Right lobe of liver (tissue), 6 donors: Measurements from ENCODE around the gene HS3ST3B1. TPM values are rescaled to one million over a fixed set of nuclear protein-coding genes. Genes with fewer than 3 reads are reported as not detected.

Experiments used
- ATAC-seq, 4 donors: fragments of 200-7000 bp; cut with Tn5 transposase; one replicate each; pipeline ENCODE4 v1.9.1; 2020; ENCODE audit warnings: mild to moderate bottlenecking in 4 of 4, moderate library complexity in 4 of 4
- DNase-seq, 3 donors: peaks; one replicate each; pipeline ENCODE4 v3.0.0-alpha.2; 2020
- H3K27ac ChIP-seq, 3 donors: fragments of 200-600 bp; one replicate each; pipeline ENCODE4 v1.8.0; 2022
- H3K27me3 ChIP-seq, 2 donors: fragments of 200-600 bp; one replicate each; pipeline ENCODE4 v1.8.0; 2022
- H3K36me3 ChIP-seq, 4 donors: fragments of 200-600 bp; sonication (generic) in 1 of 4; one replicate each; pipeline versions ENCODE4 v1.5.1 to v1.8.0; 2017 to 2022; ENCODE audit warnings: control low read depth in 1 of 4
- H3K4me1 ChIP-seq, 4 donors: fragments of 200-600 bp; sonication (generic) in 1 of 4; one replicate each; pipeline versions ENCODE4 v1.5.1 to v1.8.0; 2017 to 2022; ENCODE audit warnings: control low read depth in 1 of 4
- H3K4me3 ChIP-seq, 3 donors: fragments of 200-600 bp; one replicate each; pipeline ENCODE4 v1.8.0; 2022
- H3K9me3 ChIP-seq, 4 donors: fragments of 200-600 bp; sonication (generic) in 1 of 4; one replicate each; pipeline versions ENCODE4 v1.5.1 to v1.8.0; 2017 to 2022; ENCODE audit warnings: control low read depth in 1 of 4
- CTCF ChIP-seq, 4 donors: fragments of 200-600 bp in 3 of 4; fragments of 450-650 bp in 1 of 4; IDR thresholded peaks; one replicate each; pipeline versions ENCODE4 v1.5.1 to v1.8.0; 2016 to 2022; ENCODE audit warnings: antibody characterized with exemption in 4 of 4, mild to moderate bottlenecking in 2 of 4
- POLR2A ChIP-seq: fragments of 450-650 bp; IDR thresholded peaks from one replicate; pipeline ENCODE4 v1.6.1; 2017; ENCODE audit warnings: antibody characterized with exemption, mild to moderate bottlenecking
- WGBS: methylation state at CpG from one replicate; pipeline ENCODE4 v1.1.6; 2018; ENCODE audit warnings: low coverage, low lambda C conversion rate; ENCODE audit not compliant: insufficient coverage; ENCODE audit errors: missing lambda C conversion rate; 5-methylcytosine and 5-hydroxymethylcytosine counted together
- intact Hi-C, 2 donors: fragments of 100-400 bp; cut with DNase I; formaldehyde crosslinking; loops; one replicate each; pipeline versions ENCODE4 v1.11.2 to v1.14.1; 2022
- total RNA-seq, 6 experiments: library from RNA; depleted of rRNA in 2 of 6; stranded (reverse); fragments of >200 nt in 2 of 6; fragmentation: NEBNext Ultra II Directional in 3 of 6; extraction: Animal tissue kit (Norgen Biotek cat#: 25700) in 3 of 6; gene quantifications; one replicate each; pipeline versions ENCODE4 v1.1.0 to v1.2.4, GENCODE V29; 2016 to 2023
- donor health status: DM: no; HTN: yes; CAD: no.
- donor health status: DM: no; HTN: no; CAD: no.
- donor health status: DM: no; HTN: no; CAD: no.
- donor health status: DM: no; HTN: yes; CAD: no.
- donor health status: DM: no; HTN: yes; CAD: no.

HS3ST3B1 gene
- total RNA-seq, 6 experiments from 2014 or later = 22.5 to 36.6 (median 28.2) TPM

GRCh38 chr17:14289162-14289561 lies 11.7 kb upstream of the HS3ST3B1 start:
- DNase-seq = no peak
- Histone ChIP-seq H3K27ac (no peak overlapping the region), H3K9me3 (no peaks in the 10 kb centered on the region), H3K27me3 (no peaks in the 10 kb centered on the region), H3K4me1 (no peaks in the 10 kb centered on the region), H3K4me3 (no peak overlapping the region), H3K36me3 (no peaks in the 10 kb centered on the region)
- intact Hi-C loops = loop anchor here in 1 of 2 donors (10.0 kb wide), 1 partner anchor 64 kb away; no protein-coding TSS in a partner anchor
- no peak for ATAC-seq
- WGBS = 94% methylated on average over 2 of the region's 2 CpGs
- no peak for TF ChIP-seq POLR2A
- TF ChIP-seq CTCF (IDR thresholded peaks at IDR 0.05) = no peak

- DNase-seq (peak in 2 of 3 donors; percentile 37 to 58), ATAC-seq (peak in 1 of 4 donors; percentile 10)
- Histone ChIP-seq H3K4me1 (peaks cover 0 to 4% (median 0%) of the 10 kb centered on the region in 4 donors), H3K27ac (no peak overlapping the region), H3K4me3 (no peak overlapping the region), H3K36me3 (no peaks in the 10 kb centered on the region), H3K9me3 (no peaks in the 10 kb centered on the region), H3K27me3 (no peaks in the 10 kb centered on the region)
- TF ChIP-seq CTCF (IDR thresholded peaks at IDR 0.05) (peak in 3 of 4 donors; percentile 23 to 45 (median 44)), POLR2A (no peak)
- intact Hi-C loops = loop anchor here in 1 of 2 donors (10.0 kb wide), 1 partner anchor 90 kb away; no protein-coding TSS in a partner anchor
- WGBS = 29% methylated on average over 15 of the region's 20 CpGs
Observed at GRCh38 chr17:14294876-14295275, 6.0 kb upstream of the HS3ST3B1 start.

DNA sequence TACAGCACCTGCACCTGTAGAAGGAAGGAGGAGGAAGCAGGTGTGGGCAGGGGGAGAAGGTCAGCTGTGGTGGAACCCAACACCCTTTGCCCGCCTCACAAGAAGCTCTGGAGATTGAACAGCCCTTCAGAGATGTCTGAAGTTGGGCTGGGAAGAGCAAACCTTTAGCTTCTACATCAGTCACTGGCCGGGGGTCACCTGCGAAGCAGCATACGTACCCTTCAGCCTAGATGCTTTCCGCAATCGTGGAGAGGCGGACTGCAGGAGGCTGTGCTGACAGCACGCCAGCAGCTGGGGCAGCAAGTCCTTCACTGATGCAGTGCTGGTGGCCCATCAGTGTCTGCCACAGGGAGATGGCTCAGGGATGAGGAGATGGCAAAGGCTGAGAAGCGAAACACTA lies 5.2 kb upstream of the HS3ST3B1 start:
- Histone ChIP-seq H3K36me3 (no peaks in the 10 kb centered on the region), H3K27me3 (no peaks in the 10 kb centered on the region), H3K9me3 (no peaks in the 10 kb centered on the region), H3K4me1 (peaks cover 0 to 4% (median 0%) of the 10 kb centered on the region in 4 donors), H3K27ac (no peak overlapping the region), H3K4me3 (no peak overlapping the region)
- no peak for ATAC-seq
- TF ChIP-seq POLR2A = no peak
- no peak for TF ChIP-seq CTCF (IDR thresholded peaks at IDR 0.05)
- intact Hi-C loops = loop anchor here in 1 of 2 donors (10.0 kb wide), 1 partner anchor 91 kb away; no protein-coding TSS in a partner anchor
- WGBS = 100% methylated on average over 4 of the region's 9 CpGs
- no peak for DNase-seq

DNA sequence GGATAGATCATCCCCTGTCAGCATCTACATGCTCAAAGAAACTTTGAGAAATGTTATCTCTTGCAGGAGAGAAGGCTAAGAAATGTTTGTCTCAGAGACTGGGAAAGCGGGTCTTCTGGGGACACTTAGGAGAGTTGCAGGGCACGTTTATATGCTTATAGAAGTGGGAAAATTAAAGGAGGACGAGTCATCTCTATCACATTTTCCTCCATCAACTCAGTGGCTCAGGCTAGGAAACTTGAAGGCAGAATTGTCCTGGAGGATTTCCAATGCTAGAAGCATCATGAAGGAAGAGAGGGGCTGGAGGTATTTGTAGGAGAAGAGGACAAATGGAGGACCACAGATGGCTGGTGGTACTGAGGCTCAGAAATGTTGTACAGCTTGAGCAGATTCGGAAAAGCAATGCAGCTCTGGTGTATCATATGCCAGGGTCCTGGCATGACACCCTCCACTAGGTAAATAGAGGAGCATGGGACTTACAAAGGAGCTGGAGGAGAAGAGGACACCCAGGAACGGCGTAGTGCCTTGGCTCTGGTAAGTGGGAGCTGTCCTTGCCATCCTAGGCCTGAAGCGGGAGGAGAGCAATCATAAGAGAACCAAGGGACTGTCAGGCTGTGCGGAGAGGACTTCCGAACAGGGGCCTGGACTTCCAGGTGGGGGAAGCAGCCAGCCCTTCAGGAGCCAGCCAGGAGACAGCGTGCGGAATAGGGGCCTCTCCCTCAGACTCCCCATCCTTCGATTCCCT lies 4.5 kb upstream of the HS3ST3B1 start:
- Histone ChIP-seq H3K4me1 (peaks cover 0 to 4% (median 0%) of the 10 kb centered on the region in 4 donors), H3K27ac (no peak overlapping the region), H3K4me3 (no peak overlapping the region), H3K9me3 (no peaks in the 10 kb centered on the region), H3K27me3 (no peaks in the 10 kb centered on the region), H3K36me3 (no peaks in the 10 kb centered on the region)
- 69% methylated on average over 3 of the region's 12 CpGs for WGBS
- intact Hi-C loops = loop anchor here in 1 of 2 donors (10.0 kb wide), 1 partner anchor 92 kb away; no protein-coding TSS in a partner anchor
- DNase-seq (no peak), ATAC-seq (no peak)
- TF ChIP-seq POLR2A = no peak
- TF ChIP-seq CTCF (IDR thresholded peaks at IDR 0.05) = no peak
